ENCODE data around the gene C1RL. TPM values are rescaled to one million over a fixed set of nuclear protein-coding genes. Genes with fewer than 3 reads are reported as not detected.

The C1RL gene
- total RNA-seq, 1 donor from 2014 or later = 26.6 TPM

DNA sequence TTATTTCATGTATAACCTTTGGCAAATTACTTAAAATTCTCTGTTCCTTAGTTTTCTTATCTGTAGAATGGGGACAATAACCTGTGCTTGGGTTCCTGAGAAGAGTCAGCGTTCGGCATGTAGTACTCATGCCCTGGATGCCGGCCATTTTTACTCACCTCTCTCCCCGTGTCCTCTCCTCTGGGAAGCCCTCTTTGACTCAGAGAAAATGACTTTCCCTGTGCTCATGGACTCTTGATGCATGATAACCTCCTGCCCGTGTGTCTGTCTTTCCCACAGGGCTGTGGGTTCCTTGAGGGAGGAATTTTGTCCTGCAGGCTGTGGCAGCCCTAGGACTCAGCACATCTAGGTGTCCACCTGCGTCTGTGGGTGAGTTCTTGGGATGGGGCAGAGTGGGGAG is 5.8 kb upstream of the C1RL start:
- H3K36me3 ChIP-seq (ENCODE audit: control insufficient read depth, insufficient read depth, low read length) = no peaks in the 10 kb centered on the region
- H3K27me3 ChIP-seq (ENCODE audit: control insufficient read depth, insufficient read depth, low read length) = no peaks in the 10 kb centered on the region
- no peak overlapping the region for H3K4me3 ChIP-seq (ENCODE audit: low read depth, low read length)
- no peak for DNase-seq (ENCODE audit: low read depth)
- TF ChIP-seq, protein P1, sequence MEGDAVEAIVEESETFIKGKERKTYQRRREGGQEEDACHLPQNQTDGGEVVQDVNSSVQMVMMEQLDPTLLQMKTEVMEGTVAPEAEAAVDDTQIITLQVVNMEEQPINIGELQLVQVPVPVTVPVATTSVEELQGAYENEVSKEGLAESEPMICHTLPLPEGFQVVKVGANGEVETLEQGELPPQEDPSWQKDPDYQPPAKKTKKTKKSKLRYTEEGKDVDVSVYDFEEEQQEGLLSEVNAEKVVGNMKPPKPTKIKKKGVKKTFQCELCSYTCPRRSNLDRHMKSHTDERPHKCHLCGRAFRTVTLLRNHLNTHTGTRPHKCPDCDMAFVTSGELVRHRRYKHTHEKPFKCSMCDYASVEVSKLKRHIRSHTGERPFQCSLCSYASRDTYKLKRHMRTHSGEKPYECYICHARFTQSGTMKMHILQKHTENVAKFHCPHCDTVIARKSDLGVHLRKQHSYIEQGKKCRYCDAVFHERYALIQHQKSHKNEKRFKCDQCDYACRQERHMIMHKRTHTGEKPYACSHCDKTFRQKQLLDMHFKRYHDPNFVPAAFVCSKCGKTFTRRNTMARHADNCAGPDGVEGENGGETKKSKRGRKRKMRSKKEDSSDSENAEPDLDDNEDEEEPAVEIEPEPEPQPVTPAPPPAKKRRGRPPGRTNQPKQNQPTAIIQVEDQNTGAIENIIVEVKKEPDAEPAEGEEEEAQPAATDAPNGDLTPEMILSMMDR (IDR thresholded peaks at IDR 0.05; ENCODE audit: insufficient read depth, low read length, poor library complexity, severe bottlenecking) = no peak

DNA sequence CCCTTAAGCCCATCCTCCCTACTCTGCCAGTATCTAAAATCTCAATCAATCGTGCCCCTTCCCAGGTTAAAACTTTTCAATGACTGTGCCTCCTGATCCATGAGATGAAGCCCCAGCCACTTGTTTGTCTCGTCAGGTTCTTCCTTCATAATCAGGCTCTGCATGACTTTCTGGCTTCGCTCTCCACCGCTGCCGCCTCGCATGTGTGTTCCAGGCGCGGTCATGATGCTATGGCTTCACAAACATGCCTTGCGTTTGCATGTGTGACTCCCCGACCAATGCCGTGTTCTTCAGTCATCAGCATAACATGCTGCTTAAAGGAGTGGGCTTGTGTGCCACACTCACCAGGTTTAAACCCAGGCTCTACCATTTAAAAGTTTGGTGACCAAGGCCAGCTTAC is 5.0 kb upstream of the C1RL start:
- TF ChIP-seq, protein P1 (IDR thresholded peaks at IDR 0.05; ENCODE audit: insufficient read depth, low read length, poor library complexity, severe bottlenecking) = no peak
- H3K36me3 ChIP-seq (ENCODE audit: control insufficient read depth, insufficient read depth, low read length) = no peaks in the 10 kb centered on the region

DNA sequence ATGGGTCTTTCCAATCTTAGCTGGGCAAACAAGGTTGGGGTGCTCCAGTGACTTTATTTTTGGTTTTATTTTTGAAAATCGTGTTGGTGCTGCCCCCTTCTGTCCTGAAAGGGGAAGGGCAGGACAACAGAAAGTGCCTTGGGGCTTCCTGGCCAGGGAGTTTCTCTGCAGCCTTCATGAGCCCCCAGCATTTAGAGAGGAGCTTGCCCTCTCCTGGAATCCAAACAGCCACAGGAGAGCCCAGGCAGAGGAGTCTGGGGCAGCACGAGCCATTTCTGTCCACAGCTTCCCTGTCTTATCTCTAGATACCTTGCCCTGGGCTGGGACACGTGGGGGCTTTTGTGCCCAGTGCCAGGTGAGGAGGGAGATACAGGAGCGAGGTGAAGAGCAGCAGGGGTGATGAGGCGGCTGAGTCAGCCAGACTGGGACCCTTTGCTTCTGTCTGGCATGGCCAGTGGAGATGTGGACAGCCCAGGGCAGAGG is 4.4 kb upstream of the C1RL start:
- TF ChIP-seq, protein P1 (IDR thresholded peaks at IDR 0.05; ENCODE audit: insufficient read depth, low read length, poor library complexity, severe bottlenecking) = peak; percentile 83
- H3K27me3 ChIP-seq (ENCODE audit: control insufficient read depth, insufficient read depth, low read length) = no peaks in the 10 kb centered on the region
- H3K4me3 ChIP-seq (ENCODE audit: low read depth, low read length) = no peak overlapping the region
- no peaks in the 10 kb centered on the region for H3K36me3 ChIP-seq (ENCODE audit: control insufficient read depth, insufficient read depth, low read length)
- no peak for DNase-seq (ENCODE audit: low read depth)

More for the DNA sequence above, 5.0 kb upstream of the C1RL start:
- no peaks in the 10 kb centered on the region for H3K27me3 ChIP-seq (ENCODE audit: control insufficient read depth, insufficient read depth, low read length)
- no peak for DNase-seq (ENCODE audit: low read depth)
- H3K4me3 ChIP-seq (ENCODE audit: low read depth, low read length) = no peak overlapping the region

DNA sequence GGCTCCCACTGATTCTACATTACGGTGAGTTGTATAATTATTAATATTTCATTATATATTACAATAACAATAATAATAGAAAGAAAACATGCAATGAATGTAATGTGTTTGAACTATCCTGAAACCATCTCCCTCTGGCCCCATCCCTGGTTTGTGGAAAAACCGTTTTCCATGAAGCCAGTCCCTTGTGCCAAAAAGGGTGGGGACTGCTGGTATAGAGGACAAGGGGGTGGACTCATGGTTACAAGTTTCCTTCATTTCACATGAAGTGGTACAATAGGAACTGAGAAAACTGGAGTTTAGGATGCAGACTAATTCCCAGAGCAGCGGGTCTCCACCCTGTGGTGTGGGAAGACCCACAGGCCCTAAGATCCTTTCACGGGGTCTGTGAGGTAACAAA is 3.0 kb upstream of the C1RL start:
- Histone ChIP-seq H3K27me3 (ENCODE audit: control insufficient read depth, insufficient read depth, low read length) (no peaks in the 10 kb centered on the region), H3K4me3 (ENCODE audit: low read depth, low read length) (no peak overlapping the region), H3K36me3 (ENCODE audit: control insufficient read depth, insufficient read depth, low read length) (no peaks in the 10 kb centered on the region)
- no peak for DNase-seq (ENCODE audit: low read depth)
- TF ChIP-seq, protein P1 (IDR thresholded peaks at IDR 0.05; ENCODE audit: insufficient read depth, low read length, poor library complexity, severe bottlenecking) = no peak

DNA sequence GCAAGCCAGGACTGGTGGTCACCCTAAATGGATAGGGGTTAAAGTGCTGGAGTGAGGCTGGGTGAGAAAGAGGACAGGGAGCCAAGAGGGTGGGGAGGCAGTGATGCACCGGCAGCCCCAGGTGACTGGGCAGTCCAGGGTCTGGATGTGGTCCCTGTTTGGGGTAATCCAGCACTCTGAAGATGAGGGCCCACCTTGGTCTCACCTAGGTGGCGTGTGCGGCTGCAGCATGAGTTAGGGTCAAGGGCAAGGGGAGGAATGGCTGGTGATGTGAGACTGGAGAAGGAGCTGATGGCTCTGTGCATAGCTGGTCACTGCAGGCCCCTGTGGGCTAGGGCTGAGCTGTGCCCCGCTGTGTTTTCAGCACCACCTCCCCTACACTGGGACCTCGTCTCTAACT is 1.6 kb upstream of the C1RL start:
- H3K36me3 ChIP-seq (ENCODE audit: control insufficient read depth, insufficient read depth, low read length) = no peaks in the 10 kb centered on the region
- no peak overlapping the region for H3K4me3 ChIP-seq (ENCODE audit: low read depth, low read length)

DNA sequence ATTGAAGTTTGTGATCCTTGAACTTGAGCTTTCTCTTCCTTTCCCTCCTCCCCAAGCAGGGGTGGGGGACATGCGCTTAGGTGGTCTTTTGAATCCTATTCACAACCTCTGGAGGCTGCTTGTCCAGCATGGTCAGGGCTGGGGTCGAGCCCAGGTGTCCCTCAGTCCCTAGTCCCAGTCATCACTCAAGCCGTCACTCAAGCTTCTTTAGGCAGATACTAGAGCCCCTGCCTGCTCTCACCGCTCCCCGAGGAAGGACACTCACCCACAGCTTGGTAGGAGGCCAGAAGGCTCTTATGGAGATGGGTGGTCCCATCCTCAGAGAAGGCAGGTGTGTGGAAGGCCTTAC is 532 bp upstream of the C1RL start:
- Histone ChIP-seq H3K36me3 (ENCODE audit: control insufficient read depth, insufficient read depth, low read length) (no peaks in the 10 kb centered on the region), H3K27me3 (ENCODE audit: control insufficient read depth, insufficient read depth, low read length) (no peaks in the 10 kb centered on the region), H3K4me3 (ENCODE audit: low read depth, low read length) (peak overlapping the region; percentile 58)
- TF ChIP-seq, protein P1 (IDR thresholded peaks at IDR 0.05; ENCODE audit: insufficient read depth, low read length, poor library complexity, severe bottlenecking) = no peak
- DNase-seq (ENCODE audit: low read depth) = no peak

More for the DNA sequence above, 1.6 kb upstream of the C1RL start:
- no peak for DNase-seq (ENCODE audit: low read depth)
- TF ChIP-seq, protein P1 (IDR thresholded peaks at IDR 0.05; ENCODE audit: insufficient read depth, low read length, poor library complexity, severe bottlenecking) = no peak
- no peaks in the 10 kb centered on the region for H3K27me3 ChIP-seq (ENCODE audit: control insufficient read depth, insufficient read depth, low read length)
